PC-3 (cell line): ENCODE measurements around the gene FRK. TPM values are rescaled to one million over a fixed set of nuclear protein-coding genes. Genes with fewer than 3 reads are reported as not detected.
"Not testable (repeated sequence)": the region's sequence is repeated elsewhere in the genome, so short reads cannot be mapped to it uniquely, and the experiment has no call there.

ENCODE experiments used
- ATAC-seq: fragments of 200-7000 bp; cut with Tn5 transposase; 2 replicates; pipeline ENCODE4 v1.9.1; 2020; ENCODE audit warnings: mild to moderate bottlenecking, moderate library complexity
- BruUV-seq: library from RNA; stranded (reverse); fragments of 400-500 nt; replicated peaks from 2 replicates; lab custom pipeline; 2021; lab: Mats Ljungman, UMichigan
- CTCF ChIA-PET: fragments of 300-600 bp; sonication (Branson Sonifier 250); formaldehyde crosslinking; loops from one replicate; lab custom pipeline; 2022; ENCODE audit warnings: antibody characterized with exemption; lab: Charles Lee
- POLR2A ChIA-PET: fragments of 300-600 bp; sonication (Branson Sonifier 250); formaldehyde crosslinking; loops from one replicate; lab custom pipeline; 2022; ENCODE audit warnings: antibody characterized with exemption; ENCODE audit not compliant: unreplicated experiment; lab: Charles Lee
- DNase-seq: peaks from one replicate; pipeline ENCODE4 v3.0.0-alpha.2; 2015
- H2AFZ ChIP-seq: fragments of 300-600 bp; sonication (generic); 2 replicates; pipeline ENCODE4 v1.6.0; 2016; ENCODE audit warnings: antibody characterized with exemption, low read length
- H3F3A ChIP-seq: fragments of 300-600 bp; sonication (generic); one replicate; pipeline ENCODE4 v1.6.0; 2017; ENCODE audit warnings: antibody characterized with exemption, low read length, control low read depth, mild to moderate bottlenecking; ENCODE audit not compliant: unreplicated experiment
- H3K27ac ChIP-seq: fragments of 300-600 bp; sonication (generic); 2 replicates; pipeline ENCODE4 v1.5.1; 2016; ENCODE audit warnings: mild to moderate bottlenecking, low read length
- H3K27me3 ChIP-seq: fragments of 300-600 bp; sonication (generic); 2 replicates; pipeline ENCODE4 v1.6.1; 2016; ENCODE audit warnings: low read length, mixed read lengths
- H3K36me3 ChIP-seq: fragments of 300-600 bp; sonication (generic); 2 replicates; pipeline ENCODE4 v1.6.1; 2016; ENCODE audit warnings: low read depth, mixed run types, low read length, mixed read lengths
- H3K4me1 ChIP-seq: fragments of 300-600 bp; sonication (generic); 2 replicates; pipeline ENCODE4 v1.5.1; 2016; ENCODE audit warnings: low read length; ENCODE audit not compliant: insufficient read depth
- H3K4me2 ChIP-seq: fragments of 300-600 bp; sonication (generic); 2 replicates; pipeline ENCODE4 v1.6.0; 2016; ENCODE audit warnings: low read length
- H3K4me3 ChIP-seq: fragments of 300-600 bp; sonication (generic); 2 replicates; pipeline ENCODE4 v1.5.1; 2016; ENCODE audit warnings: mild to moderate bottlenecking, low read length, mixed read lengths
- H3K79me2 ChIP-seq: fragments of 300-600 bp; sonication (generic); 2 replicates; pipeline ENCODE4 v1.6.1; 2017; ENCODE audit warnings: low read length, mixed read lengths
- H3K9ac ChIP-seq: fragments of 300-600 bp; sonication (generic); 2 replicates; pipeline ENCODE4 v1.6.0; 2016; ENCODE audit warnings: mild to moderate bottlenecking, low read length
- H3K9me2 ChIP-seq: fragments of 300-600 bp; sonication (generic); replicated peaks from 2 replicates; pipeline ENCODE4 v1.6.1; 2016; ENCODE audit warnings: mixed run types, low read length, mixed read lengths
- H3K9me3 ChIP-seq: fragments of 300-600 bp; sonication (generic); 2 replicates; pipeline ENCODE4 v1.6.1; 2016; ENCODE audit warnings: low read length, mixed read lengths
- H4K20me1 ChIP-seq: fragments of 300-600 bp; sonication (generic); 2 replicates; pipeline ENCODE4 v1.6.1; 2016; ENCODE audit warnings: low read length, mixed read lengths
- CTCF ChIP-seq: fragments of 300-600 bp; sonication (generic); conservative IDR thresholded peaks from 2 replicates; pipeline ENCODE4 v1.5.1; 2017; ENCODE audit warnings: antibody characterized with exemption, low read depth, mild to moderate bottlenecking, low read length
- EZH2 ChIP-seq: fragments of 300-600 bp; sonication (generic); IDR thresholded peaks from one replicate; pipeline ENCODE4 v1.6.1; 2017; ENCODE audit warnings: antibody characterized with exemption, mild to moderate bottlenecking, low read length; ENCODE audit not compliant: unreplicated experiment
- EZH2phosphoT487 ChIP-seq: fragments of 300-600 bp; sonication (generic); IDR thresholded peaks from 2 replicates; pipeline ENCODE4 v1.6.1; 2018; ENCODE audit warnings: mild to moderate bottlenecking, antibody characterized with exemption, low read length, borderline replicate concordance
- intact Hi-C: fragments of 100-400 bp; cut with micrococcal nuclease; formaldehyde crosslinking; loops from 2 replicates; pipeline ENCODE4 v1.9.0; 2023
- total RNA-seq: library from RNA; depleted of rRNA; stranded (reverse); fragments of >200 nt; gene quantifications from 2 replicates; pipeline ENCODE4 v1.2.3, GENCODE V29; 2014

The FRK gene
- total RNA-seq, 1 experiment from 2014 or later: 0.66 TPM

GRCh38 chr6:115934145-115934544, 126.5 kb downstream of the FRK start:
- Histone ChIP-seq H3K9ac (no peak overlapping the region), H3K4me2 (no peak overlapping the region), H2AFZ (no peak overlapping the region), H4K20me1 (no peaks in the 10 kb centered on the region), H3K9me3 (no peaks in the 10 kb centered on the region), H3K9me2 (no peaks in the 10 kb centered on the region), H3K27me3 (no peaks in the 10 kb centered on the region), H3K36me3 (no peaks in the 10 kb centered on the region), H3K79me2 (no peaks in the 10 kb centered on the region), H3K4me3 (no peak overlapping the region), H3K4me1 (no peaks in the 10 kb centered on the region), H3K27ac (no peak overlapping the region), H3F3A (no peaks in the 10 kb centered on the region)
- ChIA-PET CTCF (no interaction called here), POLR2A (no interaction called here)
- intact Hi-C loops: no loop called here
- ATAC-seq (no peak), DNase-seq (no peak)
- TF ChIP-seq CTCF (no peak), EZH2 (no peak), EZH2phosphoT487 (no peak)
- BruUV-seq: no TSS peak

GRCh38 chr6:115932481-115932880, 128.2 kb downstream of the FRK start:
- intact Hi-C loops: no loop called here
- Histone ChIP-seq H3K9ac (no peak overlapping the region), H3F3A (no peaks in the 10 kb centered on the region), H3K4me3 (no peak overlapping the region), H3K36me3 (no peaks in the 10 kb centered on the region), H2AFZ (no peak overlapping the region), H3K27ac (no peak overlapping the region), H3K79me2 (no peaks in the 10 kb centered on the region), H3K9me2 (no peaks in the 10 kb centered on the region), H3K4me2 (no peak overlapping the region), H3K9me3 (no peaks in the 10 kb centered on the region), H4K20me1 (no peaks in the 10 kb centered on the region), H3K27me3 (no peaks in the 10 kb centered on the region), H3K4me1 (no peaks in the 10 kb centered on the region)
- no TSS peak for BruUV-seq
- CTCF ChIA-PET: no interaction called here
- no peak for ATAC-seq
- TF ChIP-seq EZH2 (no peak), EZH2phosphoT487 (no peak), CTCF (no peak)
- POLR2A ChIA-PET: no interaction called here
- no peak for DNase-seq

DNA sequence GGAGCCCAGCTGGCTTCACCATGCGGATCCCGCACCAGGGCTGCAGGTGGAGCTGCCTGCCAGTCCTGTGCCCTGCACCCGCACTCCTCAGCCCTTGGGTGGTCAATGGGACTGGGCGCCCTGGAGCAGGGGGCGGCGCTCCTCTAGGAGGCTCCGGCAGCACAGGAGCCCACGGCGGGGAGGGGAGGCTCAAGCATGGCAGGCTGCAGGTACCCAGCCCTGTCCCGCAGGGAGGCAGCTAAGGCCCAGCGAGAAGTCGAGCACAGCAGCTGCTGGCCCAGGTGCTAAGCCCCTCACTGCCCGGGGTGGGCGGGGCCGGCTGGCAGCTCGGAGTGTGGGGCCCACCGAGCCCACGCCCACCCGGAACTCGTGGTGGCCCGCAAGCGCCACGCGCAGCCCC, 132.7 kb downstream of the FRK start:
- H3K4me2 ChIP-seq, H3K36me3 ChIP-seq, H3K9me3 ChIP-seq, intact Hi-C loops, H2AFZ ChIP-seq, H3K27ac ChIP-seq, H4K20me1 ChIP-seq, H3K9me2 ChIP-seq, H3K79me2 ChIP-seq, CTCF ChIA-PET, H3F3A ChIP-seq, H3K4me3 ChIP-seq, BruUV-seq, DNase-seq, H3K4me1 ChIP-seq, POLR2A ChIA-PET, ATAC-seq, H3K9ac ChIP-seq, H3K27me3 ChIP-seq: not testable (repeated sequence)
